ENCODE measurements around the gene FAM53B. TPM values are rescaled to one million over a fixed set of nuclear protein-coding genes. Genes with fewer than 3 reads are reported as not detected.

The FAM53B gene
- total RNA-seq, 1 experiment from 2014 or later, result 14.9 TPM

- intact Hi-C loops (cut with micrococcal nuclease), result loop anchor here (5.0 kb wide), 1 partner anchor 35 kb away; the partner anchor contains the start of gene FAM53B
- no peak for TF ChIP-seq CTCF (IDR thresholded peaks at IDR 0.05; ENCODE audit: unreplicated experiment)
- no peak overlapping the region for H3K4me3 Mint-ChIP-seq (ENCODE audit: unreplicated experiment)
- no TSS peak for BruUV-seq (replicated peaks)
- ChIA-PET CTCF (interaction anchor here (1.1 to 3.4 kb wide), 3 partner anchors 12 to 35 kb away, joined by 3 to 25 read pairs (median 10); no protein-coding TSS in a partner anchor), POLR2A (interaction anchor here (0.7 to 3.8 kb wide), 3 partner anchors 11 to 38 kb away, joined by 3 to 21 read pairs (median 15); no protein-coding TSS in a partner anchor)
- no peak for DNase-seq (ENCODE audit: unreplicated experiment)
- H3K9me3 Mint-ChIP-seq (ENCODE audit: unreplicated experiment), result no peaks in the 10 kb centered on the region
- no peaks in the 10 kb centered on the region for H3K27me3 Mint-ChIP-seq (ENCODE audit: insufficient read depth, unreplicated experiment)
- peaks cover 31% of the 10 kb centered on the region for H3K4me1 Mint-ChIP-seq (ENCODE audit: insufficient read depth, unreplicated experiment)
- no peak overlapping the region for H3K27ac Mint-ChIP-seq (ENCODE audit: low read depth, unreplicated experiment)
- peaks cover 6% of the 10 kb centered on the region for H3K36me3 Mint-ChIP-seq (ENCODE audit: insufficient read depth, unreplicated experiment)
These were observed 37.1 kb downstream of the FAM53B start for GRCh38 chr10:124707144-124707467.

- BruUV-seq (replicated peaks), result no TSS peak
- intact Hi-C loops (cut with micrococcal nuclease), result loop anchor here (5.0 kb wide), 1 partner anchor 36 kb away; the partner anchor contains the start of gene FAM53B
- Mint-ChIP-seq H3K27me3 (ENCODE audit: insufficient read depth, unreplicated experiment) (no peaks in the 10 kb centered on the region), H3K4me1 (ENCODE audit: insufficient read depth, unreplicated experiment) (peaks cover 31% of the 10 kb centered on the region), H3K4me3 (ENCODE audit: unreplicated experiment) (no peak overlapping the region), H3K27ac (ENCODE audit: low read depth, unreplicated experiment) (no peak overlapping the region), H3K9me3 (ENCODE audit: unreplicated experiment) (no peaks in the 10 kb centered on the region), H3K36me3 (ENCODE audit: insufficient read depth, unreplicated experiment) (peaks cover 11% of the 10 kb centered on the region)
- ChIA-PET POLR2A (interaction anchor here (0.6 to 3.8 kb wide), 3 partner anchors 12 to 39 kb away, joined by 3 to 15 read pairs (median 3); no protein-coding TSS in a partner anchor), CTCF (interaction anchor here (0.6 to 1.8 kb wide), 6 partner anchors 7 to 712 kb away, joined by 3 to 10 read pairs (median 4); no protein-coding TSS in a partner anchor)
- no peak for TF ChIP-seq CTCF (IDR thresholded peaks at IDR 0.05; ENCODE audit: unreplicated experiment)
- no peak for DNase-seq (ENCODE audit: unreplicated experiment)
These were observed 37.6 kb downstream of the FAM53B start for GRCh38 chr10:124706462-124707143.

- intact Hi-C loops (cut with micrococcal nuclease), result loop anchor here (5.0 kb wide), 1 partner anchor 36 kb away; the partner anchor contains the start of gene FAM53B
- no peaks in the 10 kb centered on the region for H3K9me3 Mint-ChIP-seq (ENCODE audit: unreplicated experiment)
These were observed 38.2 kb downstream of the FAM53B start for GRCh38 chr10:124705817-124706461.

More at GRCh38 chr10:124705817-124706461, 38.2 kb downstream of the FAM53B start:
- Mint-ChIP-seq H3K27me3 (ENCODE audit: insufficient read depth, unreplicated experiment) (no peaks in the 10 kb centered on the region), H3K36me3 (ENCODE audit: insufficient read depth, unreplicated experiment) (peaks cover 16% of the 10 kb centered on the region), H3K27ac (ENCODE audit: low read depth, unreplicated experiment) (no peak overlapping the region), H3K4me3 (ENCODE audit: unreplicated experiment) (no peak overlapping the region), H3K4me1 (ENCODE audit: insufficient read depth, unreplicated experiment) (peaks cover 29% of the 10 kb centered on the region)
- TF ChIP-seq CTCF (IDR thresholded peaks at IDR 0.05; ENCODE audit: unreplicated experiment), result no peak
- POLR2A ChIA-PET, result interaction anchor here (0.6 kb wide), 1 partner anchor 21 kb away, joined by 3 read pairs; no protein-coding TSS in a partner anchor
- no peak for DNase-seq (ENCODE audit: unreplicated experiment)
- CTCF ChIA-PET, result interaction anchor here (0.5 to 1.8 kb wide), 7 partner anchors 8 to 711 kb away, joined by 3 to 10 read pairs (median 4); no protein-coding TSS in a partner anchor
- BruUV-seq (replicated peaks), result no TSS peak

Measured in MCF 10A (cell line).